Mesenchymal stem cell (in vitro differentiated cells and primary cell): ENCODE data around the gene MFSD6.

Source experiments
- DNase-seq: peaks from one replicate; pipeline ENCODE4 v3.0.0-alpha.2; 2013
- H2AFZ ChIP-seq: one replicate; pipeline ENCODE4 v1.6.1; 2013; ENCODE audit warnings: low read depth, mild to moderate bottlenecking, control low read depth, inconsistent platforms, low read length, moderate library complexity
- H2AK5ac ChIP-seq: 2 replicates; pipeline ENCODE4 v1.6.1; 2013; ENCODE audit warnings: low read length, moderate library complexity, mild to moderate bottlenecking, inconsistent platforms; ENCODE audit not compliant: severe bottlenecking
- H2BK120ac ChIP-seq: one replicate; pipeline ENCODE4 v1.6.1; 2013; ENCODE audit warnings: low read depth, mild to moderate bottlenecking, inconsistent platforms, low read length, moderate library complexity
- H2BK12ac ChIP-seq, 2 experiments: one replicate each; pipeline ENCODE4 v1.6.1; 2013; ENCODE audit warnings: inconsistent platforms in 2 of 2, low read length in 2 of 2, mild to moderate bottlenecking in 2 of 2, moderate library complexity in 2 of 2, control low read depth in 1 of 2
- H2BK15ac ChIP-seq: one replicate; pipeline ENCODE4 v1.6.1; 2013; ENCODE audit warnings: mild to moderate bottlenecking, low read depth, inconsistent platforms; ENCODE audit not compliant: poor library complexity, severe bottlenecking
- H2BK5ac ChIP-seq: 2 replicates; pipeline ENCODE4 v1.6.1; 2013; ENCODE audit warnings: low read depth, mild to moderate bottlenecking, low read length, control low read depth, inconsistent platforms; ENCODE audit not compliant: poor library complexity, severe bottlenecking
- H3K14ac ChIP-seq, 2 experiments: one replicate each; pipeline ENCODE4 v1.6.1; 2013; ENCODE audit warnings: inconsistent platforms in 2 of 2, low read length in 2 of 2, control low read depth in 1 of 2, mild to moderate bottlenecking in 1 of 2, moderate library complexity in 1 of 2
- H3K18ac ChIP-seq, 2 experiments: one replicate each; pipeline ENCODE4 v1.6.1; 2013; ENCODE audit warnings: inconsistent platforms in 2 of 2, low read length in 2 of 2, control low read depth in 1 of 2, low read depth in 1 of 2, mild to moderate bottlenecking in 1 of 2
- H3K23ac ChIP-seq, 2 experiments: one replicate each; pipeline ENCODE4 v1.6.1; 2013; ENCODE audit warnings: inconsistent platforms in 2 of 2, low read length in 2 of 2, mild to moderate bottlenecking in 2 of 2, moderate library complexity in 2 of 2, control low read depth in 1 of 2
- H3K27ac ChIP-seq: 2 replicates; pipeline ENCODE4 v1.5.1; 2013; ENCODE audit warnings: mild to moderate bottlenecking, moderate library complexity, low read length, control low read depth, inconsistent platforms; ENCODE audit not compliant: poor library complexity, severe bottlenecking
- H3K27me3 ChIP-seq, 2 experiments: 2 replicates each; pipeline versions ENCODE4 v1.6.1 to v1.7.0; 2013; ENCODE audit warnings: low read length in 2 of 2, mild to moderate bottlenecking in 2 of 2, moderate library complexity in 2 of 2, control low read depth in 1 of 2, inconsistent platforms in 1 of 2; ENCODE audit not compliant: control insufficient read depth in 1 of 2, insufficient read depth in 1 of 2
- H3K36me3 ChIP-seq, 2 experiments: 2 replicates each; pipeline versions ENCODE4 v1.6.1 to v1.7.0; 2013; ENCODE audit warnings: low read length in 2 of 2, control low read depth in 1 of 2, inconsistent platforms in 1 of 2, low read depth in 1 of 2, mild to moderate bottlenecking in 1 of 2; ENCODE audit not compliant: insufficient read depth in 2 of 2, control insufficient read depth in 1 of 2
- H3K4ac ChIP-seq, 2 experiments: one replicate each; pipeline ENCODE4 v1.6.1; 2013; ENCODE audit warnings: inconsistent platforms in 2 of 2, low read length in 2 of 2, mild to moderate bottlenecking in 2 of 2, moderate library complexity in 2 of 2, control low read depth in 1 of 2, low read depth in 1 of 2
- H3K4me1 ChIP-seq: 2 replicates; pipeline ENCODE4 v1.6.1; 2013; ENCODE audit warnings: low read depth, low read length, control low read depth; ENCODE audit not compliant: control insufficient read depth, insufficient read depth
- H3K4me2 ChIP-seq: 2 replicates; pipeline ENCODE4 v1.6.1; 2013; ENCODE audit warnings: low read length, mild to moderate bottlenecking, inconsistent platforms; ENCODE audit not compliant: poor library complexity, severe bottlenecking
- H3K4me3 ChIP-seq, 2 experiments: 2 replicates each; pipeline versions ENCODE4 v1.5.1 to v1.7.0; 2013; ENCODE audit warnings: low read length in 2 of 2, mild to moderate bottlenecking in 2 of 2, control low read depth in 1 of 2, low read depth in 1 of 2; ENCODE audit not compliant: insufficient read depth in 1 of 2
- H3K79me1 ChIP-seq: replicated peaks from 2 replicates; pipeline ENCODE4 v1.6.1; 2013; ENCODE audit warnings: mild to moderate bottlenecking, control low read depth, low read length, inconsistent platforms; ENCODE audit not compliant: poor library complexity, severe bottlenecking
- H3K9ac ChIP-seq: 2 replicates; pipeline ENCODE4 v1.7.0; 2013; ENCODE audit warnings: mild to moderate bottlenecking, low read length, moderate library complexity
- H3K9me3 ChIP-seq: 2 replicates; pipeline ENCODE4 v1.7.0; 2013; ENCODE audit warnings: mild to moderate bottlenecking, low read length; ENCODE audit not compliant: control insufficient read depth
- H4K8ac ChIP-seq: one replicate; pipeline ENCODE4 v1.6.1; 2013; ENCODE audit warnings: inconsistent platforms, mild to moderate bottlenecking, low read length, moderate library complexity
- H4K91ac ChIP-seq: one replicate; pipeline ENCODE4 v1.6.1; 2013; ENCODE audit warnings: mild to moderate bottlenecking, low read length, inconsistent platforms
- WGBS: methylation state at CpG from one replicate; pipeline ENCODE4 v1.1.7; 2013; ENCODE audit warnings: mixed read lengths; 5-methylcytosine and 5-hydroxymethylcytosine counted together

The MFSD6 gene

GRCh38 chr2:190413421-190413820, 5.3 kb downstream of the MFSD6 start:
- Histone ChIP-seq H2BK120ac (no peak overlapping the region), H3K4ac (no peak overlapping the region), H2AFZ (no peak overlapping the region), H4K91ac (no peak overlapping the region), H3K79me1 (peaks cover 7% of the 10 kb centered on the region), H3K18ac (no peak overlapping the region), H3K4me3 (no peak overlapping the region), H3K23ac (peak overlapping the region in 1 of 2 experiments; percentile 24), H3K27me3 (no peaks in the 10 kb centered on the region), H3K14ac (no peak overlapping the region), H2BK5ac (no peak overlapping the region), H3K4me1 (no peaks in the 10 kb centered on the region), H2BK15ac (no peak overlapping the region), H4K8ac (no peak overlapping the region), H2AK5ac (no peak overlapping the region), H3K9me3 (no peaks in the 10 kb centered on the region), H3K27ac (no peak overlapping the region), H3K9ac (no peak overlapping the region), H3K4me2 (no peak overlapping the region), H3K36me3 (no peaks in the 10 kb centered on the region), H2BK12ac (no peak overlapping the region)
- DNase-seq: no peak
- 74% methylated on average over 4 of the region's 4 CpGs for WGBS

DNA sequence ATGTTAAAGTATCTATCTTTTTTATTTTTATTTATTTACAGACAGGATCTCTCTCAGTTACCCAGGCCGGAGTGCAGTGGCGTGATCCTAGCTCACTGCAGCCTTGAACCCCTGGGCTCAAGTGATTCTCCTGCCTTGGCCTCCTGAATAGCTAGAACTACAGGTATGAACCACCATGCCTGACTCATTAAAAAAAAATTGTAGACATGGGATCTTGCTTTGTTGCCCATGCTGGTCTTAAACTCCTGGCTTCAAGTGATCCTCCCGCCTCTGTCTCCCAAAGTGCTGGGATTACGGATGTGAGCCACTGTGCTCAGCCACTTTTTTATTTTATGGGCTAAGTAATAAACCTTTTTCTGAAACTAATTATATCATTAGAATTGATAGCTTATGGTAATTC, 7.1 kb downstream of the MFSD6 start:
- no peak overlapping the region for H2AFZ ChIP-seq
- no peak overlapping the region for H3K4me3 ChIP-seq
- H2BK15ac ChIP-seq: no peak overlapping the region
- H4K91ac ChIP-seq: no peak overlapping the region
- no peaks in the 10 kb centered on the region for H3K4me1 ChIP-seq
- H2BK12ac ChIP-seq: no peak overlapping the region
- no peak overlapping the region for H3K14ac ChIP-seq
- DNase-seq: no peak
- no peak overlapping the region for H3K18ac ChIP-seq
- no peak overlapping the region for H2BK120ac ChIP-seq
- no peak overlapping the region for H2BK5ac ChIP-seq
- no peaks in the 10 kb centered on the region for H3K9me3 ChIP-seq
- no peak overlapping the region for H3K27ac ChIP-seq
- no peaks in the 10 kb centered on the region for H3K36me3 ChIP-seq
- no peak overlapping the region for H3K9ac ChIP-seq
- no peaks in the 10 kb centered on the region for H3K27me3 ChIP-seq
- peaks cover 7% of the 10 kb centered on the region for H3K79me1 ChIP-seq
- WGBS: 84% methylated on average over 3 of the region's 4 CpGs
- H3K23ac ChIP-seq: no peak overlapping the region
- no peak overlapping the region for H3K4me2 ChIP-seq
- no peak overlapping the region for H2AK5ac ChIP-seq
- no peak overlapping the region for H3K4ac ChIP-seq
- H4K8ac ChIP-seq: no peak overlapping the region

GRCh38 chr2:190415794-190416775, 7.9 kb downstream of the MFSD6 start:
- Histone ChIP-seq H3K9ac (peak overlapping the region; percentile 50), H3K27me3 (no peaks in the 10 kb centered on the region), H3K4ac (no peak overlapping the region), H3K9me3 (no peaks in the 10 kb centered on the region), H4K8ac (no peak overlapping the region), H2AFZ (no peak overlapping the region), H3K27ac (no peak overlapping the region), H3K23ac (no peak overlapping the region), H2BK120ac (no peak overlapping the region), H2AK5ac (no peak overlapping the region), H3K4me1 (no peaks in the 10 kb centered on the region), H2BK5ac (no peak overlapping the region), H3K14ac (no peak overlapping the region), H2BK15ac (no peak overlapping the region), H2BK12ac (no peak overlapping the region), H3K4me3 (peak overlapping the region in 1 of 2 experiments; percentile 18), H4K91ac (no peak overlapping the region), H3K36me3 (no peaks in the 10 kb centered on the region), H3K4me2 (no peak overlapping the region), H3K18ac (no peak overlapping the region), H3K79me1 (peaks cover 7% of the 10 kb centered on the region)
- DNase-seq: no peak
- no CpG with 5 or more reads among the region's 2 CpGs for WGBS

- H3K23ac ChIP-seq: no peak overlapping the region
- H2BK5ac ChIP-seq: no peak overlapping the region
- H2AFZ ChIP-seq: no peak overlapping the region
- H3K9ac ChIP-seq: no peak overlapping the region
- H2BK12ac ChIP-seq: no peak overlapping the region
- no peak for DNase-seq
- no peak overlapping the region for H3K18ac ChIP-seq
- H3K36me3 ChIP-seq: no peaks in the 10 kb centered on the region
- no peaks in the 10 kb centered on the region for H3K9me3 ChIP-seq
- H3K27ac ChIP-seq: no peak overlapping the region
- H3K4me3 ChIP-seq: no peak overlapping the region
- H3K4me2 ChIP-seq: no peak overlapping the region
- no peak overlapping the region for H3K14ac ChIP-seq
- no peaks in the 10 kb centered on the region for H3K27me3 ChIP-seq
- no peaks in the 10 kb centered on the region for H3K4me1 ChIP-seq
- WGBS: 74% methylated on average over 8 of the region's 9 CpGs
- no peak overlapping the region for H4K8ac ChIP-seq
- no peak overlapping the region for H3K4ac ChIP-seq
- H2BK120ac ChIP-seq: no peak overlapping the region
- H3K79me1 ChIP-seq: peaks cover 7% of the 10 kb centered on the region
- no peak overlapping the region for H2BK15ac ChIP-seq
- no peak overlapping the region for H2AK5ac ChIP-seq
- no peak overlapping the region for H4K91ac ChIP-seq
Observed at GRCh38 chr2:190417045-190417842, 9.1 kb downstream of the MFSD6 start.
